ENCODE measurements around the gene SOCS6. TPM values are rescaled to one million over a fixed set of nuclear protein-coding genes. Genes with fewer than 3 reads are reported as not detected.
A peak's percentile ranks its signal among the peaks of the same experiment; 100 is the strongest.

The SOCS6 gene
- polyA plus RNA-seq, 4 donors: 28.9 to 32.2 (median 30.7) TPM

- DNase-seq (ENCODE audit: low read depth in 4 of 4, low spot score in 2 of 4): peak in 1 of 4 donors; percentile 53
Observed at GRCh38 chr18:70288171-70288850, 534 bp upstream of the SOCS6 start.

- peak in 1 of 4 donors; percentile 39 for DNase-seq (ENCODE audit: low read depth in 4 of 4, low spot score in 2 of 4)
Observed at GRCh38 chr18:70289351-70290312, 787 bp downstream of the SOCS6 start.

DNA sequence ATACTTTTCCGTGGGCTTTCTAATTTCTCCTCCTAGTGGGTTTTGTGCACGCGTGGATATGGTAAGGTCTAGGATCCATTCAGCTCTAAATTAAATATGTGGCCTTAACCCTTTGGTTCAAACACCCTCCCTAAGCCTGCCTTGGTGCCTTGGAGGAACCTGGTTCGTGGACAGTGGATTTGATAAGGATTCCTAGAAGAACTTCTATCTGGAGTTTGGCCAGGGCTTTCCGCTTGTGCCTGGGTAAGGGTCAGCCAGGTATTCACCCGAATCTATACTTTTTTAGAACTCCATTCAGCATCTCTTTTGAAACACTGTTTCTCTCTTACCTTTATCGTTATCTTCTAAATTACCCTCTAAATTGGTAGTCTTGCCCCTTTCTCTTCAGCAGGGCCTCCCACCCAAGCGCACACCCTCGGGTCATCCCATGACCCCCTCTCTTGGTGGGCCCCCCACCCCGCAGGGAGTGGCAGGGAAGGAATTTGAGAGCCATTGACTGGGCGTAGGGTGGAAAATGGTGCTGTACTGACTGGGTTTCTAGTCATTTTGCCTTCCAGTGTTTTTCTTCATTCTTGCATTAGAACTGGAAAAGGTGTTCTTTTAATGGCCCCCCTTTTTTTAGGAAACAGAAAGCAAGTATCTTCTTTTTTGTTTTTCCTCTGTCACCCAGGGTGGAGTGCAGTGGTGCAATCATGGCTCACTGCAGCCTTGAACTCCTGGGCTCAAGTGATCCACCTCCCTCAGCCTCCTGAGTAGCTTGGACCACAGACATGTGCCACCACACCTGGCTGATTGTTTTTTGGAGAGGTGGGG lies 1.8 kb downstream of the SOCS6 start:
- DNase-seq (ENCODE audit: low read depth in 4 of 4, low spot score in 2 of 4): no peak

- DNase-seq (ENCODE audit: low read depth in 4 of 4, low spot score in 2 of 4): no peak
Observed at GRCh38 chr18:70291295-70291574, 2.4 kb downstream of the SOCS6 start.

DNA sequence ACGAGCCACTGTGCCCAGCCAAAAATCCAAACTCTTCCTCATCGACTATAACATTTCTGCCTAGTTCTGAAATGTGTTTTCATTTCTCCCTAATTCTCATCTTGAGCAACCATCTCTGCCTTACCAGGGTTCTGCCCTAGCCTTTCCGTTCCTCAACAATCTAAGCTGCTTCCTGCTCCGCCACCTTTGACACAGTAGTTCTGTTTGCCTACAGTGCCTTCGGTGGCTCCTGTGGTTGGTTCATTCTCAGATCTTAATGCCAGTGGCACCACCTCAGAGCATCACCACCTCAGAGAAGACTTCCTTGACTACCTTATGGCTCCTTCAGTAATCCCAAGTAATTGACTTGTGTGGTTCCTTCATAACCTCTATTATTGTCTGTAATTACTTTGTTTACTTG lies 3.8 kb downstream of the SOCS6 start:
- DNase-seq (ENCODE audit: low read depth in 4 of 4, low spot score in 2 of 4): no peak

DNA sequence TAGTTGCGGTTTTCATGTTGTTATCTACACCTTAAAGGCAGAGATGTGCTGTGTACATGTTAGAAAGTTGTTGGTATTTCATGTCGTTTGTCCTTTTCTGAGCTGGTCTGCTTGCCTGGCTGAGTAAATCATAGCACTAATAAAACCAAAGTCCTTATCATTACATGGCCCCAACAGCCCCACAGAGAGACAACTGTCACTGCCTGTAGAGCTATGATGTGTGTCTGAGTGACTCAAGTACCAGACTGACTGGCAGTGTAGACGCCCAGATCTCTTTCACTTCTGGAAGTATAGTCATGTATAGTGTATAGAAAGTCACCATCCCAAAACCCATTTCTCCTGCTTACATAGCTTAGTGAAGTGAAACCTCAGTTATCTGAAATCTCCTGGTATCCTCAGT lies 4.3 kb downstream of the SOCS6 start:
- no peak for DNase-seq (ENCODE audit: low read depth in 4 of 4, low spot score in 2 of 4)

- DNase-seq (ENCODE audit: low read depth in 4 of 4, low spot score in 2 of 4): no peak
Observed at GRCh38 chr18:70294471-70295191, 5.8 kb downstream of the SOCS6 start.

DNA sequence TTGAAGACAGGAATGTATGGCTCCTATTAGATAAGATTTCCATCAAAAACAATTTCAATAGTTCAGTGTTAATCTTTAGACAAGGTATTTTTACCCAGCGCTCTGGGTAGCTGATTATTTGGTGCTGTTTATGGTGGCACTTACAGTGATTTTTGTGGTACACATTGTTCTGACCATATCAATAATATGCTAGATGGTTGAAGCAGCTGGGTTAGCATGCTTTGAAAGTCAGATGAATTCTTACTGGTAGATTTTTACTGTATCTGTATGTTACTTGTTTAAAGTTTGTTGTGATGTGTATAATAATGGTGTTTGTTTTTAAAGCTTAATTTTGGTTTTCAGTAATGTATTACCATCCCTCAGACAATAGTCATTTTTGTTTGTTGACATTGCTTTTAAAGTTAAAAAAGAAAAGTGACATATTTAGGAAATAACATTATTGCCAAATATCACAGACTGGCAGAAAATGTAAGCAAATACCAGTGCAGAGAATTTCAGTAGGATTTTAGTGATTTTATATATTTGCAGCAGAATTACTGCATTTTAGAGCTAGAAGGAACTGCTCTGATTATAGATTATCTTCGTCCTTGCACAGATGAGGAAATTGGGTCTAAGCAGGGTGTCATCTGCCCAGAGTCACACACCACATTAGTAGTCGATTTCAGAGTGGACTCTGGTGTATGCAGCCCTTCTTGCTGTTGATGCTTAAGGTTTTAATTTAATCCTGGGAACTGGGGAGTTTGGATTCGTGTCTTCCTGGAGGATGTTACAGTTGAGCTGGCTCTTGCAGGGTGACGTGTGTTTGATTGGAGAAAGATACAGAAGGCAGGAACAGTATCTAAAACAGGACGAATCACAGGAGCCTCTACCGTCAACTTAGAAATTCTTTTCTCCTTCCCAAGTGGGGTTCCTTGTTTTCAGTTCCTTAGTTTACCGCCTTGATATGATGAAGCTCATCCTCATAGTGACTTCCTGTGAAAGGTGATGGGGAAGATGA lies 6.6 kb downstream of the SOCS6 start:
- DNase-seq (ENCODE audit: low read depth in 4 of 4, low spot score in 2 of 4): no peak

- DNase-seq (ENCODE audit: low read depth in 4 of 4, low spot score in 2 of 4): no peak
Observed at GRCh38 chr18:70296289-70296688, 7.4 kb downstream of the SOCS6 start.

- DNase-seq (ENCODE audit: low read depth in 4 of 4, low spot score in 2 of 4): no peak
Observed at GRCh38 chr18:70296781-70297180, 7.9 kb downstream of the SOCS6 start.

- DNase-seq (ENCODE audit: low read depth in 4 of 4, low spot score in 2 of 4): no peak
Observed at GRCh38 chr18:70299393-70299792, 10.5 kb downstream of the SOCS6 start.

- DNase-seq (ENCODE audit: low read depth in 4 of 4, low spot score in 2 of 4): no peak
Observed at GRCh38 chr18:70301667-70302066, 12.8 kb downstream of the SOCS6 start.

GRCh38 chr18:70308555-70309294 lies 19.9 kb downstream of the SOCS6 start:
- no peak for DNase-seq (ENCODE audit: low read depth in 4 of 4, low spot score in 2 of 4)

DNA sequence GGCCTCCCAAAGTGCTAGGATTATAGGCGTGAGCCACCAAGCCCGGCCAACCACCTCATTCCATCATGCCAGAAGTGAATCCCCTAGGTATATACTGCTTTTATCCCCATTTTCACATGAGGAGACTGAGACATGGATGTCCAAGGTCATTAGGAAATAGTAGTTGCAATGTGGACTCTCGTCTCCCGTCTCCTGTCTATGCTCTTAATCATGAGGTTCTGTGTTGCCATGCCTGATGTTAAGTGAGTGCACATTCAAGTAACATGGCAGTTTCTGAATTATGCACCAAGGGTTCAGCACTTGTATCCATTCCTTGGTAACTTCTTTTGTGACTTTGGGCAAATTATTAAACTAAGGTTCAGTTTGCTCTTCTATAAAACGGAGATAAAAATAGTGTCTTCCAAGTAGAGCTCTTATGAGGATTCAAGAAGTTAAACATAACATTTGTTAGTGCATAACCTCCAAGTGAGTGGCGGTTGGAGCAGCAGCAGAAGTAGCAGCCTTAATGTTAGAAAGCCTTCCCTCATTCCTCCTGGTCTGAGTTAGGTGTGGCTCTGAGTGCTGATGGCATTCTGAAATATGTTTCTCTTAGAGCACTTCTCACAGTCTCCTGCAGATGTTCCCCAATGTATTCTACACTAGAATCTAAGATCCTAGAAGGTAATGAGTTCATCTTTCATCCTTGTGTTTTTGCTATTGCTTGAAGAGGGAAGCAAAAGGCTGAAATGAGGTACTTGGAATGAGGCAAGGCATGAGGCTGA lies 21.9 kb downstream of the SOCS6 start:
- DNase-seq (ENCODE audit: low read depth in 4 of 4, low spot score in 2 of 4): no peak

DNA sequence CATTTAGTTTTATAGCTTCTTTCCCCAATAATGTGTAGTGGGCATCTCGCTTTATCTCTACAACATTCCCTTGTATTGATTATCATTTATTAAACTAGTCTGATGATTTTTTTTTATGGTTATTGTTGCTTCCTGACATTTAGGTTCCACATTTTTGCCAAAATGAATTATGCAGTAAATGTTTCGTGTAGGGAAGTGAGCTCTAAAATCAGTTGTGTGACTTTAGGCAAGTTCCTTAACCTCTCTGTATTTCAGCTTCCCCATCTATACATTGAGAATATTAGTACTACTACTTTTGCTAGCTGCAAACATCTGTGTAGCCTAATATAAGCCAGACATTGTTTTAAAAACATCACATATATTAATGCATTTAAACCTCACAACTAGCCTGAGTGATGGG lies 22.9 kb downstream of the SOCS6 start:
- no peak for DNase-seq (ENCODE audit: low read depth in 4 of 4, low spot score in 2 of 4)

DNA sequence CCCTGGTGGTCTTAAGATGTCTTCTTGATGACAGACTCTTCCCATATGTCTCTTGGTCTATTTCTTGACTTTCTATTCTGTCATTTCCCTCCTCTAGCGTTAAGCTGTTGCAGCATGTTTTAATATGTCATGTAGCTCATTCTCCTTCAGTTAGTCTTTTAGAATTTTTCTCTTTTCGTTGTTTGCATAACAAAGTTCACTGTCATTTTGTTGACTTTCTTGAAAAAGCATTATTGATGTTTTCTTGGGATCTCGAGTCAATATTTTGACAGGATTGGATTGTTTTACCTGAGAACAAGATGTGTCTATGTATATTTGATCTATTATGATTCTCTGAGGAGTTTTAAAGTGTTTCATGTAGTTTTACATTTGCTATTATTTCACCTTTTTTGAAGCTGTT lies 24.8 kb downstream of the SOCS6 start:
- no peak for DNase-seq (ENCODE audit: low read depth in 4 of 4, low spot score in 2 of 4)

- no peak for DNase-seq (ENCODE audit: low read depth in 4 of 4, low spot score in 2 of 4)
Observed at GRCh38 chr18:70314151-70314782, 25.4 kb downstream of the SOCS6 start.

Data from left renal cortex interstitium (tissue), 4 donors.